Peyer's patch (tissue), 4 donors: ENCODE results near the gene ARHGEF7. TPM values are rescaled to one million over a fixed set of nuclear protein-coding genes. Genes with fewer than 3 reads are reported as not detected.

Experiments used
- DNase-seq, 3 donors: peaks; one replicate each; pipeline ENCODE4 v3.0.0-alpha.2; 2017 to 2019
- H3K27ac ChIP-seq, 4 donors: fragments of 200-600 bp; sonication (generic); one replicate each; pipeline ENCODE4 v1.5.1; 2016 to 2019
- H3K27me3 ChIP-seq, 2 donors: fragments of 200-600 bp; sonication (generic); one replicate each; pipeline ENCODE4 v1.5.1; 2019
- H3K36me3 ChIP-seq, 3 donors: fragments of 200-600 bp; sonication (generic); one replicate each; pipeline ENCODE4 v1.5.1; 2016 to 2019
- H3K4me1 ChIP-seq, 4 donors: fragments of 200-600 bp; sonication (generic); one replicate each; pipeline ENCODE4 v1.5.1; 2016 to 2019
- H3K4me3 ChIP-seq, 4 donors: fragments of 200-600 bp; sonication (generic); 1 replicate in 3 of 4; 2 replicates in 1 of 4; pipeline ENCODE4 v1.5.1; 2016 to 2019; ENCODE audit warnings: mild to moderate bottlenecking in 1 of 4
- H3K9me3 ChIP-seq, 4 donors: fragments of 200-600 bp; sonication (generic); one replicate each; pipeline ENCODE4 v1.5.1; 2016 to 2019; ENCODE audit warnings: mild to moderate bottlenecking in 1 of 4
- CTCF ChIP-seq, 6 experiments: fragments of 450-650 bp in 4 of 6; fragments of 200-600 bp in 2 of 6; sonication (generic) in 1 of 6; IDR thresholded peaks; one replicate each; pipeline ENCODE4 v1.5.1; 2017 to 2019; ENCODE audit warnings: antibody characterized with exemption in 6 of 6, mild to moderate bottlenecking in 3 of 6, moderate library complexity in 1 of 6
- POLR2A ChIP-seq, 2 donors: fragments of 450-650 bp; IDR thresholded peaks; one replicate each; pipeline ENCODE4 v1.5.1; 2017; ENCODE audit warnings: antibody characterized with exemption in 2 of 2, mild to moderate bottlenecking in 2 of 2, moderate library complexity in 2 of 2
- total RNA-seq, 4 donors: library from RNA; depleted of rRNA; stranded (reverse); fragments of >200 nt; gene quantifications; one replicate each; pipeline ENCODE4 v1.1.0, GENCODE V29; 2016

Gene ARHGEF7
- total RNA-seq, 4 donors from 2014 or later, result 58.1 to 117 (median 95.5) TPM

GRCh38 chr13:111142472-111142871 lies 27.4 kb downstream of the ARHGEF7 start:
- H3K36me3 ChIP-seq, result no peaks in the 10 kb centered on the region
- TF ChIP-seq POLR2A (IDR thresholded peaks at IDR 0.05) (no peak), CTCF (IDR thresholded peaks at IDR 0.05) (no peak)
- DNase-seq, result no peak
- no peak overlapping the region for H3K27ac ChIP-seq
- no peaks in the 10 kb centered on the region for H3K9me3 ChIP-seq
- H3K4me1 ChIP-seq, result no peaks in the 10 kb centered on the region
- H3K27me3 ChIP-seq, result no peaks in the 10 kb centered on the region
- H3K4me3 ChIP-seq, result no peak overlapping the region

- TF ChIP-seq CTCF (IDR thresholded peaks at IDR 0.05), result no peak
- no peak for TF ChIP-seq POLR2A (IDR thresholded peaks at IDR 0.05)
- no peak for DNase-seq
- Histone ChIP-seq H3K27ac (no peak overlapping the region), H3K36me3 (no peaks in the 10 kb centered on the region), H3K4me1 (no peaks in the 10 kb centered on the region), H3K9me3 (no peaks in the 10 kb centered on the region), H3K4me3 (no peak overlapping the region), H3K27me3 (no peaks in the 10 kb centered on the region)
Observed at GRCh38 chr13:111143865-111144540, 28.9 kb downstream of the ARHGEF7 start.

GRCh38 chr13:111145071-111145470 lies 30.0 kb downstream of the ARHGEF7 start:
- no peak for DNase-seq
- TF ChIP-seq POLR2A (IDR thresholded peaks at IDR 0.05) (no peak), CTCF (IDR thresholded peaks at IDR 0.05) (no peak)
- Histone ChIP-seq H3K4me1 (no peaks in the 10 kb centered on the region), H3K9me3 (no peaks in the 10 kb centered on the region), H3K27me3 (no peaks in the 10 kb centered on the region), H3K27ac (no peak overlapping the region), H3K36me3 (no peaks in the 10 kb centered on the region), H3K4me3 (no peak overlapping the region)

GRCh38 chr13:111145506-111145905 lies 30.4 kb downstream of the ARHGEF7 start:
- no peak overlapping the region for H3K4me3 ChIP-seq
- H3K27ac ChIP-seq, result no peak overlapping the region
- no peaks in the 10 kb centered on the region for H3K27me3 ChIP-seq
- no peak for DNase-seq
- no peaks in the 10 kb centered on the region for H3K4me1 ChIP-seq
- no peaks in the 10 kb centered on the region for H3K9me3 ChIP-seq
- H3K36me3 ChIP-seq, result no peaks in the 10 kb centered on the region
- TF ChIP-seq POLR2A (IDR thresholded peaks at IDR 0.05), result no peak
- no peak for TF ChIP-seq CTCF (IDR thresholded peaks at IDR 0.05)

DNA sequence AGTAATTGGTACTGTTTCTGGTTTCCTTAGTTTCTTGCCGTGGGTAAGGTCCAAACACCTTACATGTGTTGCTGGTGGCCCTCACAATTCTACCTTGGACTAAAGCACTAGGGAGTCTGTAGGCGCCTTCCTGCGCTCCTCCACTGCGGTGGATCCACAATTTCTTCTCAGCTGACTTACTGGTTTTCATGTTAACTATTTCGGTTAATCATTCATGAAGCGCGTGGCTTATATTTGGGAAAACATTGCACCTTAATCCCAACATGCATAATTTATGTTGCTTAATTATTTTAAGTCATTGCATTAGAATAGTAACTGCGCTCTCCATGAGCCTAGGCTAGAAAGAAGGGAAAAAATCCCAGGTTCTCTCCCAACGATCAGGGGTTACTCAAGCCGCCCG lies 37.7 kb downstream of the ARHGEF7 start:
- Histone ChIP-seq H3K4me3 (peak overlapping the region; percentile 71 to 99 (median 88)), H3K27me3 (no peaks in the 10 kb centered on the region), H3K9me3 (no peaks in the 10 kb centered on the region), H3K27ac (peak overlapping the region; percentile 86 to 98 (median 94)), H3K36me3 (no peaks in the 10 kb centered on the region), H3K4me1 (peaks cover 0 to 19% (median 8%) of the 10 kb centered on the region in 4 donors)
- DNase-seq, result no peak
- TF ChIP-seq CTCF (IDR thresholded peaks at IDR 0.05), result no peak
- no peak for TF ChIP-seq POLR2A (IDR thresholded peaks at IDR 0.05)
